Effector memory CD4-positive, alpha-beta T cell (primary cell): Measurements from ENCODE around the gene DNAJC5.
A peak's percentile ranks its signal among the peaks of the same experiment; 100 is the strongest.

ENCODE experiments used
- DNase-seq, 3 donors: peaks; one replicate each; pipeline ENCODE4 v3.0.0-alpha.2; 2020
- H3K27ac ChIP-seq: 2 replicates; pipeline ENCODE4 v1.7.0; 2013; ENCODE audit warnings: mild to moderate bottlenecking, low read length, moderate library complexity; ENCODE audit not compliant: insufficient read depth, poor library complexity, severe bottlenecking
- H3K27me3 ChIP-seq: replicated peaks from 2 replicates; pipeline ENCODE4 v1.7.0; 2013; ENCODE audit warnings: mild to moderate bottlenecking, low read length; ENCODE audit not compliant: insufficient read depth, control insufficient read depth, poor library complexity, severe bottlenecking
- H3K36me3 ChIP-seq: 2 replicates; pipeline ENCODE4 v1.7.0; 2013; ENCODE audit warnings: mild to moderate bottlenecking, low read length, moderate library complexity; ENCODE audit not compliant: control insufficient read depth, insufficient read depth
- H3K4me1 ChIP-seq: 2 replicates; pipeline ENCODE4 v1.7.0; 2013; ENCODE audit warnings: low read length, mild to moderate bottlenecking; ENCODE audit not compliant: control insufficient read depth, insufficient read depth, poor library complexity, severe bottlenecking
- H3K4me3 ChIP-seq: 2 replicates; pipeline ENCODE4 v1.7.0; 2013; ENCODE audit warnings: low read length, low read depth, mild to moderate bottlenecking; ENCODE audit not compliant: insufficient read depth, poor library complexity, severe bottlenecking
- H3K9me3 ChIP-seq: 2 replicates; pipeline ENCODE4 v1.7.0; 2013; ENCODE audit warnings: mild to moderate bottlenecking, low read length, moderate library complexity; ENCODE audit not compliant: control insufficient read depth

Gene DNAJC5

GRCh38 chr20:63980806-63981728 lies 86.1 kb downstream of the DNAJC5 start, which contains the start of gene PRPF6:
Gene PRPF6, plus strand, starts transcription at chr20:63981132. Its CDS starts 114 bp downstream, at chr20:63981246.
- peak; percentile 85 to 92 (median 91) for DNase-seq
- Histone ChIP-seq H3K4me1 (peaks cover 36% of the 10 kb centered on the region), H3K4me3 (peak within 1 kb of the TSS; percentile 77), H3K36me3 (peaks cover 17% of the 10 kb centered on the region), H3K27me3 (no peaks in the 10 kb centered on the region), H3K27ac (peak within 1 kb of the TSS; percentile 90), H3K9me3 (no peaks in the 10 kb centered on the region)

- Histone ChIP-seq H3K4me3 (no peak overlapping the region), H3K9me3 (no peaks in the 10 kb centered on the region), H3K36me3 (peaks cover 28% of the 10 kb centered on the region), H3K4me1 (peaks cover 27% of the 10 kb centered on the region), H3K27me3 (no peaks in the 10 kb centered on the region), H3K27ac (no peak overlapping the region)
- no peak for DNase-seq
These were observed 88.0 kb downstream of the DNAJC5 start for GRCh38 chr20:63982937-63983336.
